ENCODE results near the gene CEP295NL. TPM values are rescaled to one million over a fixed set of nuclear protein-coding genes. Genes with fewer than 3 reads are reported as not detected.

Gene CEP295NL
- total RNA-seq, 1 donor = 2.5 TPM

GRCh38 chr17:78896834-78897663 lies 6.0 kb downstream of the CEP295NL start:
- Histone ChIP-seq H3K27ac (ENCODE audit: low read depth, low read length) (no peak overlapping the region), H3K4me2 (ENCODE audit: insufficient read depth, low read length) (no peak overlapping the region), H3K4me3 (ENCODE audit: insufficient read depth, low read length) (no peak overlapping the region), H3K27me3 (ENCODE audit: insufficient read depth, low read length) (no peaks in the 10 kb centered on the region), H4K20me1 (ENCODE audit: insufficient read depth, low read length) (peaks cover 85% of the 10 kb centered on the region), H3K4me1 (ENCODE audit: insufficient read depth, low read length) (peaks cover 3% of the 10 kb centered on the region), H3K79me2 (ENCODE audit: insufficient read depth, low read length) (peaks cover 96% of the 10 kb centered on the region), H3K9me3 (ENCODE audit: low read depth, low read length) (no peaks in the 10 kb centered on the region), H2AFZ (ENCODE audit: low read length) (no peak overlapping the region), H3K36me3 (ENCODE audit: insufficient read depth, low read length) (peaks cover 22% of the 10 kb centered on the region)
- no peak for TF ChIP-seq CTCF (IDR thresholded peaks at IDR 0.05; ENCODE audit: extremely low read depth, low read depth, low read length)
- DNase-seq (ENCODE audit: insufficient read length, low spot score, missing footprints) = peak; percentile 58

- Histone ChIP-seq H3K4me3 (ENCODE audit: insufficient read depth, low read length) (no peak overlapping the region), H3K27ac (ENCODE audit: low read depth, low read length) (no peak overlapping the region), H3K36me3 (ENCODE audit: insufficient read depth, low read length) (peaks cover 22% of the 10 kb centered on the region), H3K4me2 (ENCODE audit: insufficient read depth, low read length) (no peak overlapping the region), H3K27me3 (ENCODE audit: insufficient read depth, low read length) (no peaks in the 10 kb centered on the region), H3K4me1 (ENCODE audit: insufficient read depth, low read length) (peaks cover 3% of the 10 kb centered on the region), H4K20me1 (ENCODE audit: insufficient read depth, low read length) (peaks cover 86% of the 10 kb centered on the region), H2AFZ (ENCODE audit: low read length) (no peak overlapping the region), H3K79me2 (ENCODE audit: insufficient read depth, low read length) (peaks cover 96% of the 10 kb centered on the region), H3K9me3 (ENCODE audit: low read depth, low read length) (no peaks in the 10 kb centered on the region)
- DNase-seq (ENCODE audit: insufficient read length, low spot score, missing footprints) = peak; percentile 64
- no peak for TF ChIP-seq CTCF (IDR thresholded peaks at IDR 0.05; ENCODE audit: extremely low read depth, low read depth, low read length)
These were observed 6.7 kb downstream of the CEP295NL start for GRCh38 chr17:78896091-78896833.

GRCh38 chr17:78895322-78895721 lies 7.7 kb downstream of the CEP295NL start:
- no peak for TF ChIP-seq CTCF (IDR thresholded peaks at IDR 0.05; ENCODE audit: extremely low read depth, low read depth, low read length)
- H3K27ac ChIP-seq (ENCODE audit: low read depth, low read length) = no peak overlapping the region
- no peak overlapping the region for H3K4me2 ChIP-seq (ENCODE audit: insufficient read depth, low read length)
- H4K20me1 ChIP-seq (ENCODE audit: insufficient read depth, low read length) = peaks cover 83% of the 10 kb centered on the region
- peak; percentile 58 for DNase-seq (ENCODE audit: insufficient read length, low spot score, missing footprints)
- H3K79me2 ChIP-seq (ENCODE audit: insufficient read depth, low read length) = peaks cover 96% of the 10 kb centered on the region
- H3K9me3 ChIP-seq (ENCODE audit: low read depth, low read length) = no peaks in the 10 kb centered on the region
- peaks cover 20% of the 10 kb centered on the region for H3K36me3 ChIP-seq (ENCODE audit: insufficient read depth, low read length)
- no peaks in the 10 kb centered on the region for H3K27me3 ChIP-seq (ENCODE audit: insufficient read depth, low read length)
- H3K4me1 ChIP-seq (ENCODE audit: insufficient read depth, low read length) = peaks cover 3% of the 10 kb centered on the region
- no peak overlapping the region for H2AFZ ChIP-seq (ENCODE audit: low read length)
- H3K4me3 ChIP-seq (ENCODE audit: insufficient read depth, low read length) = no peak overlapping the region

GRCh38 chr17:78893684-78894083 lies 9.3 kb downstream of the CEP295NL start:
- no peak overlapping the region for H3K4me3 ChIP-seq (ENCODE audit: insufficient read depth, low read length)
- no peaks in the 10 kb centered on the region for H3K27me3 ChIP-seq (ENCODE audit: insufficient read depth, low read length)
- peaks cover 20% of the 10 kb centered on the region for H3K36me3 ChIP-seq (ENCODE audit: insufficient read depth, low read length)
- H2AFZ ChIP-seq (ENCODE audit: low read length) = no peak overlapping the region
- no peak for DNase-seq (ENCODE audit: insufficient read length, low spot score, missing footprints)
- H3K27ac ChIP-seq (ENCODE audit: low read depth, low read length) = no peak overlapping the region
- no peak for TF ChIP-seq CTCF (IDR thresholded peaks at IDR 0.05; ENCODE audit: extremely low read depth, low read depth, low read length)
- peaks cover 76% of the 10 kb centered on the region for H4K20me1 ChIP-seq (ENCODE audit: insufficient read depth, low read length)
- no peaks in the 10 kb centered on the region for H3K9me3 ChIP-seq (ENCODE audit: low read depth, low read length)
- H3K79me2 ChIP-seq (ENCODE audit: insufficient read depth, low read length) = peaks cover 98% of the 10 kb centered on the region
- H3K4me1 ChIP-seq (ENCODE audit: insufficient read depth, low read length) = peaks cover 3% of the 10 kb centered on the region
- no peak overlapping the region for H3K4me2 ChIP-seq (ENCODE audit: insufficient read depth, low read length)

Measured in osteoblast (primary cell).